Neutrophil (primary cell): ENCODE data around the gene ZIC1.

Source experiments
- H3K27ac ChIP-seq: fragments of 200-600 bp; sonication (generic); 2 replicates; pipeline ENCODE4 v1.5.1; 2016; ENCODE audit warnings: mild to moderate bottlenecking, moderate library complexity
- H3K27me3 ChIP-seq: fragments of 200-600 bp; sonication (generic); 2 replicates; pipeline ENCODE4 v1.6.0; 2016; ENCODE audit warnings: mild to moderate bottlenecking
- H3K36me3 ChIP-seq: fragments of 200-600 bp; sonication (generic); 2 replicates; pipeline ENCODE4 v1.5.1; 2017
- H3K4me1 ChIP-seq, 2 experiments: fragments of 200-600 bp in 1 of 2; sonication (generic) in 1 of 2; 1 replicate in 1 of 2; 2 replicates in 1 of 2; pipeline versions ENCODE4 v1.5.1 to v1.6.1; 2013 to 2016; ENCODE audit warnings: low read depth in 1 of 2, low read length in 1 of 2, mild to moderate bottlenecking in 1 of 2, moderate library complexity in 1 of 2; ENCODE audit not compliant: control insufficient read depth in 1 of 2, insufficient read depth in 1 of 2
- H3K4me3 ChIP-seq, 2 experiments: fragments of 200-600 bp in 1 of 2; sonication (generic) in 1 of 2; 1 replicate in 1 of 2; 2 replicates in 1 of 2; pipeline ENCODE4 v1.5.1; 2013 to 2016; ENCODE audit warnings: low read depth in 1 of 2, low read length in 1 of 2, mild to moderate bottlenecking in 1 of 2, moderate library complexity in 1 of 2
- H3K9me3 ChIP-seq: fragments of 200-600 bp; sonication (generic); 2 replicates; pipeline ENCODE4 v1.5.1; 2016
- CTCF ChIP-seq: fragments of 200-600 bp; sonication (generic); IDR thresholded peaks from 2 replicates; pipeline ENCODE4 v1.5.1; 2016; ENCODE audit warnings: antibody characterized with exemption

Gene ZIC1

GRCh38 chr3:147407114-147407497, 2.1 kb upstream of the ZIC1 start:
- Histone ChIP-seq H3K36me3 (no peaks in the 10 kb centered on the region), H3K4me1 (peaks cover 0 to 8% of the 10 kb centered on the region in 2 experiments), H3K27me3 (peaks cover 99% of the 10 kb centered on the region), H3K9me3 (peaks cover 10% of the 10 kb centered on the region), H3K4me3 (no peak overlapping the region), H3K27ac (no peak overlapping the region)
- TF ChIP-seq CTCF: no peak

DNA sequence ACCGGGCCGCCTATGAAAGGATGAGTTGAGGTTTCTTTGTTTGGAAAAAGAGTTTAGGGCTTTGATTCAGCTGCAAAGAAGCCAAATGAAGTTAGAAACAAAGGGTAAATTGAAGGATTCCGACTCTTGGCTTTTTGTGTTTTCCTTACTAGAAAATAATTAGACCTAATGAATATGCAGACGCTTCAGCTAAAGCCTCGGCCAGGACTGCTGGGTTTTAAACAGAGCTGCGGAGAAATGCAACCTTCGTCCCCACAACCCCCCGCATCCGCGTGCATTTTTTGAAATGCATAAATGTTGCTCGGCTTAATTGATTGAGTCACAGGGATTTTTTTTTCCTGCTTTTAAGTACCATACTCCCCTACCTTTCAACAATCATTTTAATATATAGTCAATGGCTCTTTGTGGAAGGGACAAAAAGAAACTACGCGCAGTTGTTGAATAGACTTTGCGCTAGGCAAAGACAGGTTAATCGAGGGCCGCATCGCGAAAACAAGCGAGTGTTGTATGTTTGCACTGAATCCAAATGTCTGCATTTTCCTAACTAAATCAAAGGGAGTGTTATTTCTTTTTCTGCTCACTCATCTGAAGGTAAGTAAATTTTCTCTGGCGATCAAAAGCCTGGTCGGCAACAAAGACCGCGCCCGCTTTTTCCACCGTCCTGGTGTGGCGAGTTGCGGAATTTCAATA, 1.5 kb upstream of the ZIC1 start:
- H3K4me1 ChIP-seq: peaks cover 0 to 8% of the 10 kb centered on the region in 2 experiments
- no peak overlapping the region for H3K4me3 ChIP-seq
- no peak overlapping the region for H3K27ac ChIP-seq
- peaks cover 10% of the 10 kb centered on the region for H3K9me3 ChIP-seq
- no peak for TF ChIP-seq CTCF
- H3K27me3 ChIP-seq: peaks cover 100% of the 10 kb centered on the region
- H3K36me3 ChIP-seq: no peaks in the 10 kb centered on the region

GRCh38 chr3:147408188-147409100, 721 bp upstream of the ZIC1 start:
- no peaks in the 10 kb centered on the region for H3K36me3 ChIP-seq
- H3K27ac ChIP-seq: no peak overlapping the region
- H3K9me3 ChIP-seq: peaks cover 10% of the 10 kb centered on the region
- H3K27me3 ChIP-seq: peaks cover 100% of the 10 kb centered on the region
- TF ChIP-seq CTCF: no peak
- H3K4me3 ChIP-seq: no peak overlapping the region
- H3K4me1 ChIP-seq: peaks cover 0 to 8% of the 10 kb centered on the region in 2 experiments

GRCh38 chr3:147410116-147410525, 956 bp downstream of the ZIC1 start:
- H3K27ac ChIP-seq: no peak overlapping the region
- H3K27me3 ChIP-seq: peaks cover 100% of the 10 kb centered on the region
- TF ChIP-seq CTCF: no peak
- peak overlapping the region in 1 of 2 experiments; percentile 40 for H3K4me3 ChIP-seq
- H3K4me1 ChIP-seq: peaks cover 0 to 8% of the 10 kb centered on the region in 2 experiments
- H3K9me3 ChIP-seq: peaks cover 10% of the 10 kb centered on the region
- H3K36me3 ChIP-seq: no peaks in the 10 kb centered on the region

DNA sequence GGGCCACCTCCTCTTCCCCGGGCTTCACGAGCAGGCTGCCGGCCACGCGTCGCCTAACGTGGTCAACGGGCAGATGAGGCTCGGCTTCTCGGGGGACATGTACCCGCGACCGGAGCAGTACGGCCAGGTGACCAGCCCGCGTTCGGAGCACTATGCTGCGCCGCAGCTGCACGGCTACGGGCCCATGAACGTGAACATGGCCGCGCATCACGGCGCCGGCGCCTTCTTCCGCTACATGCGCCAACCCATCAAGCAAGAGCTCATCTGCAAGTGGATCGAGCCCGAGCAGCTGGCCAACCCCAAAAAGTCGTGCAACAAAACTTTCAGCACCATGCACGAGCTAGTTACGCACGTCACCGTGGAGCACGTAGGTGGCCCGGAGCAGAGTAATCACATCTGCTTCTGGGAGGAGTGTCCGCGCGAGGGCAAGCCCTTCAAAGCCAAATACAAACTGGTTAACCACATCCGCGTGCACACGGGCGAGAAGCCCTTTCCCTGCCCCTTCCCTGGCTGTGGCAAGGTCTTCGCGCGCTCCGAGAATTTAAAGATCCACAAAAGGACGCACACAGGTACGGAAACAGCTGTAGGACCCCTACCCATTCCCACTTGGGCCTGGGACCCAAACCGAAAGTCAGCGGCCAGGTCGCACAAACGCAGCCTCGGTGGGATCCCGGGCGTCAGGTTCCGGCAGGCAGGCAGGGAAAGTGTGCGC, 1.5 kb downstream of the ZIC1 start:
- peak overlapping the region; percentile 40 to 42 for H3K4me3 ChIP-seq
- peaks cover 0 to 8% of the 10 kb centered on the region in 2 experiments for H3K4me1 ChIP-seq
- H3K36me3 ChIP-seq: no peaks in the 10 kb centered on the region
- peaks cover 100% of the 10 kb centered on the region for H3K27me3 ChIP-seq
- no peak for TF ChIP-seq CTCF
- peaks cover 7% of the 10 kb centered on the region for H3K9me3 ChIP-seq
- H3K27ac ChIP-seq: no peak overlapping the region
